SJCRH30 (cell line): Measurements from ENCODE around the gene COX8A. TPM values are rescaled to one million over a fixed set of nuclear protein-coding genes. Genes with fewer than 3 reads are reported as not detected.
"Not testable (repeated sequence)": the region's sequence is repeated elsewhere in the genome, so short reads cannot be mapped to it uniquely, and the experiment has no call there.

Experiments
- DNase-seq, 2 experiments: peaks; one replicate each; pipeline ENCODE4 v3.0.0-alpha.2; 2015 to 2020
- H3K27ac ChIP-seq: fragments of 250-450 bp; sonication (Bioruptor Pico); 2 replicates; pipeline ENCODE4 v1.5.1; 2020; ENCODE audit warnings: mild to moderate bottlenecking, moderate library complexity
- H3K27me3 ChIP-seq: fragments of 250-450 bp; sonication (Bioruptor Pico); 2 replicates; pipeline ENCODE4 v1.5.1; 2020; ENCODE audit warnings: mild to moderate bottlenecking, moderate library complexity
- H3K36me3 ChIP-seq: fragments of 250-450 bp; sonication (Bioruptor Pico); 2 replicates; pipeline ENCODE4 v1.5.1; 2020; ENCODE audit warnings: mild to moderate bottlenecking, moderate library complexity
- H3K4me1 ChIP-seq: fragments of 250-450 bp; sonication (Bioruptor Pico); 2 replicates; pipeline ENCODE4 v1.5.1; 2020; ENCODE audit warnings: mild to moderate bottlenecking, moderate library complexity
- H3K4me3 ChIP-seq: fragments of 250-450 bp; sonication (Bioruptor Pico); 2 replicates; pipeline ENCODE4 v1.5.1; 2020; ENCODE audit warnings: mild to moderate bottlenecking, moderate library complexity
- H3K9me3 ChIP-seq: fragments of 250-450 bp; sonication (Bioruptor Pico); replicated peaks from 2 replicates; pipeline ENCODE4 v1.5.1; 2020; ENCODE audit warnings: mild to moderate bottlenecking, moderate library complexity
- total RNA-seq: library from RNA; depleted of rRNA; stranded (reverse); fragments of >200 nt; shearing (Covaris generic); gene quantifications from 2 replicates; pipeline ENCODE4 v1.2.3, GENCODE V29; 2014

COX8A gene
- total RNA-seq, 1 experiment from 2014 or later, result 597 TPM

- no peaks in the 10 kb centered on the region for H3K9me3 ChIP-seq
- peaks cover 38% of the 10 kb centered on the region for H3K36me3 ChIP-seq
- no peaks in the 10 kb centered on the region for H3K27me3 ChIP-seq
- peak in 1 of 2 experiments; percentile 52 for DNase-seq
- 0 out of 2 replicates have a peak overlapping the region, but pooled peaks have one; percentile 22 for H3K27ac ChIP-seq
- no peak overlapping the region for H3K4me3 ChIP-seq
- peaks cover 12% of the 10 kb centered on the region; the same call in 1 of the 2 replicates for H3K4me1 ChIP-seq
Measured at GRCh38 chr11:63951779-63952536, 22.5 kb upstream of the COX8A start.

DNA sequence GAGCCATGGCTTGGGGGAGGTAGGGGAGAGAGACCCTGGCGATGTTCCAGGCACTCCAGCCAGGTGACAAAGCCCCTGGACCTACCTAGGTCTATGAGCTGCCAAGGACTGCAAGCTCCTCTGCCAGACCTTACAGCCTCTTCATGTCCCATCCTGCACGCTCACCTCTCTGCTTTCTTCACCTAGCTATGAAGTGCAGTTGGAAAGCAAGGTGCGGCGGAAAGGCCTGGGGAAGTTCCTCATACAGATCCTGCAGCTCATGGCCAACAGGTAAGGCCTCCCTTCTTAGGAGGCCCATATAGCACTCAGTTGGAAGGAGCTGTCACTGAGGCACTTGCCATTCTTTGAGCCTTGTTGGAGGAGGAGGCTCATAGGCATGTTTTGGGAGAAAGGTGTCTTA lies 21.9 kb upstream of the COX8A start:
- DNase-seq, result no peak
- Histone ChIP-seq H3K9me3 (no peaks in the 10 kb centered on the region), H3K27me3 (no peaks in the 10 kb centered on the region), H3K36me3 (peaks cover 37% of the 10 kb centered on the region), H3K4me1 (peaks cover 12% of the 10 kb centered on the region; the same call in 1 of the 2 replicates), H3K27ac (no peak overlapping the region), H3K4me3 (no peak overlapping the region)

DNA sequence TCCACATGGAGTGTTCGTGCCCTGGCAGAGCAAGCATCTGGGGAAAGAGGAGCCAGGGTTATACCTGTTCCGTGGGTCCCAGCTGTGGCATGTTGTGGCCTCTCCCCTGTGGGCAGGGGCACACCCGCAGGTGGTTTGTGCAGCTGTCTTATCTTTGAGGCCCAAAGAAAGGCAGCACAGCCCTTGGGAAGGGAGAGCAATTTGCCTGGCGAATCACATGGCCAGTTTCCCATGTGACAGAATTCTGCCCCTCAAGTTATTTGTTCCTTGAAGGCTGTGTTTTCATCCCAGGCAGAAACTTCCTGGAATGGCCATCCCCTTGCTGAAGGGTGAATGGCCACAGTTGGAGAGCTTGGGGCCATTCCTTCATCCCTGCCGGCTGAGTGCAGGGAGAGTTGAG lies 16.4 kb upstream of the COX8A start:
- no peaks in the 10 kb centered on the region for H3K9me3 ChIP-seq
- H3K4me1 ChIP-seq, result peaks cover 21% of the 10 kb centered on the region
- H3K36me3 ChIP-seq, result peaks cover 18% of the 10 kb centered on the region
- DNase-seq, result peak; percentile 52 to 56
- H3K4me3 ChIP-seq, result no peak overlapping the region
- no peaks in the 10 kb centered on the region for H3K27me3 ChIP-seq
- H3K27ac ChIP-seq, result no peak overlapping the region

- Histone ChIP-seq H3K36me3 (no peaks in the 10 kb centered on the region), H3K9me3 (no peaks in the 10 kb centered on the region), H3K4me1 (peaks cover 21% of the 10 kb centered on the region), H3K27me3 (no peaks in the 10 kb centered on the region), H3K4me3 (no peak overlapping the region), H3K27ac (peak overlapping the region; percentile 62)
- DNase-seq, result peak; percentile 98 to 99
Measured at GRCh38 chr11:63961608-63962412, 12.6 kb upstream of the COX8A start.

- H3K27ac ChIP-seq, H3K36me3 ChIP-seq, DNase-seq, H3K27me3 ChIP-seq, H3K9me3 ChIP-seq, H3K4me3 ChIP-seq: not testable (repeated sequence)
- H3K4me1 ChIP-seq, result peaks cover 21% of the 10 kb centered on the region
Measured at GRCh38 chr11:63963895-63964294, 10.5 kb upstream of the COX8A start.

DNA sequence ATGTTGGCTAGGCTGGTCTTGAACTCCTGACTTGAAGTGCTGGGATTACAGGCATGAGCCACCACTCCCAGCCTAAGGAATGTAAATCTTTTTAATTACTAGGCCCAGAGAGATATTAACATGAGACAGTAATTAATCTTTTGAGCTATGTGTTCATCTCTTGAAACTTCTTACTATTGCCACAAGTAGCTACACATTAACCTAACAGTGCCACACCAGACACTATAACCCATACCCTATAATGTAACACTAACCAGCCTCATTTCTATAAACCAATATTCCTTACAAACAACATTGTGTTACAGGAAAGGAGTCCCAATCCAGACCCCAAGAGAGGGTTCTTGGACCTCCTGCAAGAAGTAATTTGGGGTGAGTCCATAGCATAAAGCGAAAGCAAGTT lies 8.0 kb upstream of the COX8A start:
- no peaks in the 10 kb centered on the region for H3K9me3 ChIP-seq
- no peak for DNase-seq
- peaks cover 10% of the 10 kb centered on the region for H3K4me1 ChIP-seq
- H3K27me3 ChIP-seq, result no peaks in the 10 kb centered on the region
- H3K27ac ChIP-seq, result no peak overlapping the region
- H3K4me3 ChIP-seq, result no peak overlapping the region
- H3K36me3 ChIP-seq, result no peaks in the 10 kb centered on the region

- H3K27me3 ChIP-seq, result no peaks in the 10 kb centered on the region
- no peak overlapping the region for H3K4me3 ChIP-seq
- DNase-seq, result no peak
- H3K9me3 ChIP-seq, result no peaks in the 10 kb centered on the region
- H3K27ac ChIP-seq, result no peak overlapping the region
- H3K4me1 ChIP-seq, result no peaks in the 10 kb centered on the region
- no peaks in the 10 kb centered on the region for H3K36me3 ChIP-seq
Measured at GRCh38 chr11:63969461-63969860, 5.0 kb upstream of the COX8A start.

DNA sequence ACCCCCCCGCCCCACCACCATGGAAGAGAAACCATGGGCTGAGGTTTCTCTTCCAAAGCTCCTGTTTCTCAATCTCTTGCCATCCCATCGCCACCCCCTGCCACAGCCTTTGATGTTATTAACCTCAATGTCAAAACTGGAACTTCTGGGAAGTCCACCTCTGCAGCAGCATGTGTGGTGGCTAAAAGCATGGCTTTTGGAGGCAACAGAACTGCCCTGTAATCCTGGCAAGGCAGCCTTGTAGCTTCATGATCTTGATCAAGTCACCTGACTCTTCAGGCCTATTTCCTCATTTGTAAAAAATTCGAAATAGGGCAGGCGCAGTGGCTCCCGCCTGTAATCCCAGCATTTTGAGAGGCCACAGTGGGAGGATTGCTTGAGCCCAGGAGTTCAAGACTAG lies 3.5 kb upstream of the COX8A start:
- no peak for DNase-seq
- no peaks in the 10 kb centered on the region for H3K9me3 ChIP-seq
- H3K4me3 ChIP-seq, result no peak overlapping the region
- peaks cover 2% of the 10 kb centered on the region for H3K4me1 ChIP-seq
- no peak overlapping the region for H3K27ac ChIP-seq
- no peaks in the 10 kb centered on the region for H3K27me3 ChIP-seq
- H3K36me3 ChIP-seq, result peaks cover 1% of the 10 kb centered on the region; the same call in 1 of the 2 replicates

DNA sequence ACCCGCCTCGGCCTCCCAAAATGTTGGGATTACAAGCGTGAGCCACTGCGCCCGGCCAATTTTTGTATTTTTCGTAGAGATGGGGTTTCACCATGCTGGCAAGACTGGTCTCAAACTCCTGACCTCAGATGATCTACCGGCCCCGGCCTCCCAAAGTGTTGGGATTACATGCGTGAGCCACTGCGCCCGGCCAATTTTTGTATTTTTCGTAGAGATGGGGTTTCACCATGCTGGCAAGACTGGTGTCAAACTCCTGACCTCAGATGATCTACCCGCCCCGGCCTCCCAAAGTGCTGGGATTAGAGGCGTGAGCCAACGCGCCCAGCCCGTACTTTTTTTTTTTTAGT lies 535 bp upstream of the COX8A start:
- not testable (repeated sequence) for H3K27ac ChIP-seq, H3K4me3 ChIP-seq

DNA sequence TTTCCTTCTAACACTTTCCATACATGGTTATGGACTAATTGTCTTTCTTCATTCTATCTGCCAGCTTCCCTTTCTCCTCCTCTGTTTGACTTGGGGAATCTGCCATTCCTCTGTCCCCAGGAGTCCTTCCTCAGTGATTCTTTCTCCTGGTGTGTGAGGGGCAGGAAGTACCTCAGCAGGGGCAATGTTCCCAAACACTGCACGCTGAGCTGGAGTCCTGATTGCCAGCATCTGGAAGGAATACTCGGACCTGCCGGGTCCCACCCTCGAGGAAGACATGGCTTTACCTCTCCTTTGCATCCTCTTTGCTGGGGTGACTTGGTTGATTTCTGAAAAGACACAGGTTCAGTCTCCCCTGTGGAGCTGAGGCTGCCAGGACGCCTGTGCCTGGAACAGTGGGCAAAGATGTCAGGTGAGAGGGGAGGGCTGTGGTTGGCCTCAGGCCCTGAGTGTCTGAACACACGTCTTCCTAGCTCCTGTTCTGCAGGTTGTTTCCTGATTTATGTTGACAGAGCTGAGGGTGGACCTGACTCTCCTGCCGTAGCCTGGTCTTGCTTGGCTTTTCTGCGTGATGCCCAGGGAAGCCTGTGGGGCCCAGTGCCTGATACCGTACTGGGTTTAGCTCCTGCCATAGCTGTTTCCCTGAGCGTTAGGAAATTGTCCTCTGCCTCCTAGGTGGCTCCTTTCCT lies 4.3 kb downstream of the COX8A start:
- H3K36me3 ChIP-seq, result peaks cover 10% of the 10 kb centered on the region; the same call in 1 of the 2 replicates
- peaks cover 4% of the 10 kb centered on the region for H3K4me1 ChIP-seq
- H3K27me3 ChIP-seq, result no peaks in the 10 kb centered on the region
- H3K9me3 ChIP-seq, result no peaks in the 10 kb centered on the region
- DNase-seq, result no peak
- no peak overlapping the region for H3K27ac ChIP-seq
- H3K4me3 ChIP-seq, result no peak overlapping the region

More for the DNA sequence above, 535 bp upstream of the COX8A start:
- not testable (repeated sequence) for DNase-seq, H3K4me1 ChIP-seq, H3K9me3 ChIP-seq, H3K27me3 ChIP-seq
- H3K36me3 ChIP-seq, result peaks cover 10% of the 10 kb centered on the region; the same call in 1 of the 2 replicates

DNA sequence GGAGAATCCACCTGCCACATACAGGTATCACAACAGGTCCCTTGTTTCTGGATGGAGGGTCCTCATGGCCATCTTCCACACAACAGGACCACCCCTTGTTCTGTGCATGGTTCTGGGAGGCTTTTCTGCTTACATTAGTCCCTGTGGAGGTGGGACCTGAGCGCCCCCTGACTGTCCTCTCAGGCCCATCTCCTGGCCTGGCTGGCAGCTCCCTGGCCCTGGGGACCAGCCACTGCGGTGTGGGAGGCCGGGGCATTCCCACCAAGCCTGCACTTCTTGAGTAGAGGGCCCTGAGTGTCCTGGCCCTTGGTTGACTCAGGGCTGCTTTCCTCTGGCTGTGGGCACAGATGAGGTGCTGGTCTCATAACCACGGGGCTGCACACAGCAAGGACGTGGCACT lies 5.0 kb downstream of the COX8A start:
- no peak for DNase-seq
- peaks cover 4% of the 10 kb centered on the region for H3K4me1 ChIP-seq
- no peak overlapping the region for H3K4me3 ChIP-seq
- peaks cover 10% of the 10 kb centered on the region; the same call in 1 of the 2 replicates for H3K36me3 ChIP-seq
- H3K27me3 ChIP-seq, result no peaks in the 10 kb centered on the region
- no peaks in the 10 kb centered on the region for H3K9me3 ChIP-seq
- H3K27ac ChIP-seq, result no peak overlapping the region

DNA sequence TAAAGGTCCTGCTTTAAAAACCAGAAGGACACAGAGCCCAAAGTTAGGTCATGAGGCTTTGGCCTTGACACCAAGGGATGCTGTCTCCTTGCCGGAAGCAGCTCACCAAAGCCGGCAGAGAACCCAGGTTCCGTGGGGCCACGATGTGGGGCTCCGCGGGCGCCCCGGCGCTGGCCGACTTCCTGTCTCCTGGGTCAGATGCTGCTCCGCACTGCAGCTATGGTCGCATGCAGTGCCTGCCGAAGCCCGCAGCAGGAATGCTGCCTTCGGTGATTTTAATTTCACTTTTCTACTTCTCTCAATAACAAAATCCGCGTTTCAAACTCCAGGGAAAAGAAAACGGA lies 11.4 kb downstream of the COX8A start:
- Histone ChIP-seq H3K27me3 (no peaks in the 10 kb centered on the region), H3K4me1 (peaks cover 3% of the 10 kb centered on the region; the same call in 1 of the 2 replicates), H3K27ac (peak overlapping the region; percentile 76; the same call in 1 of the 2 replicates), H3K9me3 (no peaks in the 10 kb centered on the region), H3K36me3 (peaks cover 14% of the 10 kb centered on the region), H3K4me3 (peak overlapping the region; percentile 84)
- no peak for DNase-seq

DNA sequence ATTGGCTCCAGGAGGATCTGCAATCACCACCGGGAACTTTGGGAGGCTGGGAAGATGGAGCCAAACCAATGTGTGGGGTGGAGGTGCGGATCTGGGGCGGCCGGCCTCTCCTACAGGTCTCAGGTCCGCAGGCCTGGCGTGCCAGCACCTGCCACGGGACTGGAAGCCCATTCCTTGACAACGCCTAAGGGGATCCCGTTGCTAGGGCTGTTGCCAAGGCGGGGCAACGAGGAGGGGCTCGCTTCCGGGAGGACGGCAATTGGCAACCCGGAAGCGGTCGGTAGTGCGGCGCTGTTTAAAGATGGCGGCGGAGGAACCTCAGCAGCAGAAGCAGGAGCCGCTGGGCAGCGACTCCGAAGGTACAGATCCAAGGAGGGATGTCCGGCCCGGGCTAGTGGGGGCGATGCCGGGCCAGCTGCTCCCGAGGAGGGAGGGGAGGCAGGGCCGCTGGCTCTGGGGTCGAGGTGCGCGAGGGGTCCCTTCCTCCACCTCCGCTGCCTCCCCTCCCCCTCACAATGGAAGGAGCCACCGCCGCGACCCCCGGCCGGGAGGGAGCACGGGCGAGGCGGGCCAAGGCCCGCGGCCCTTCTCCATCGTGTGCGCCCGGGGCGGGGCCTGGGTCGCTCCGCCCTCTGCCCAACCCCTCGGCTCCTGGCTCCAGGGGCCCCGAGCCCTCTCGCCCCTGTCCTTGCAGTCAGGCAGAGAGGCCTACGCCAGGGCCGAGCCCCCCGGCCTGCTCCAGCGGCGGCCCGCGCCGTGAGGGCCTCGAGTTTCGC lies 11.9 kb downstream of the COX8A start, which contains the start of gene OTUB1:
Gene OTUB1 (plus strand): TSS at position 283 of the 776 bp plus-strand sequence. CDS start 19 bp downstream, at position 302.
- peaks cover 3% of the 10 kb centered on the region; the same call in 1 of the 2 replicates for H3K4me1 ChIP-seq
- peak within 1 kb of the TSS; percentile 84 for H3K4me3 ChIP-seq
- peak; percentile 94 to 96 for DNase-seq
- H3K27ac ChIP-seq, result peak within 1 kb of the TSS; percentile 76
- H3K36me3 ChIP-seq, result peaks cover 20% of the 10 kb centered on the region
- H3K9me3 ChIP-seq, result no peaks in the 10 kb centered on the region
- H3K27me3 ChIP-seq, result no peaks in the 10 kb centered on the region

GRCh38 chr11:63986932-63987513 lies 12.6 kb downstream of the COX8A start:
- Histone ChIP-seq H3K27ac (peak overlapping the region; percentile 76), H3K9me3 (no peaks in the 10 kb centered on the region)

More at GRCh38 chr11:63986932-63987513, 12.6 kb downstream of the COX8A start:
- DNase-seq, result no peak
- Histone ChIP-seq H3K4me3 (peak overlapping the region; percentile 84), H3K36me3 (peaks cover 22% of the 10 kb centered on the region), H3K4me1 (peaks cover 3% of the 10 kb centered on the region; the same call in 1 of the 2 replicates), H3K27me3 (no peaks in the 10 kb centered on the region)
